B cell (primary cell): ENCODE data around the gene CLCC1.

ENCODE experiments used
- EZH2 ChIP-seq: IDR thresholded peaks from 2 replicates; pipeline ENCODE4 v1.6.1; 2012; ENCODE audit warnings: borderline replicate concordance, low read depth, mild to moderate bottlenecking, moderate library complexity, low read length; ENCODE audit not compliant: insufficient read depth, poor library complexity, severe bottlenecking
- TF ChIP-seq, protein P1 (sequence below): fragments of 200-600 bp; IDR thresholded peaks from one replicate; pipeline ENCODE4 v1.8.0; 2022; ENCODE audit warnings: antibody characterized with exemption, mild to moderate bottlenecking

DNA sequence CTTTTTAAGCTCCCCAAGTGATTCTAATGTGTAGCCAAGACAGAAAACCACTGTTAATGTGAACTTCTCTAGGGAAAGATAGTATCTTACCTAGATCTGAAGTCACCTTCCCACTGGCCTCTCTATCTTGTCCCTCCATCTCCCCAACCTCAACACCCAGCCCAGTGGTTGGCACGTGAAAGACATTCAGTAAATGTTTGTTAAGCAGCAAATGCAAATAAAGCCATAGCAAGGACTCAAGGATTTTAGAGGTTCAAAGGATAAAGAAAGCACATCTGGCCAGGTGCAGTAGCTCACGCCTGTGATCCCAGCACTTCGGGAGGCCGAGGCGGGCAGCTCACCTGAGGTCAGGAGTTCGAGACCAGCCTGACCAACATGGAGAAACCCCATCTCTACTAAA is 9.8 kb downstream of the CLCC1 start:
- TF ChIP-seq, protein P1, sequence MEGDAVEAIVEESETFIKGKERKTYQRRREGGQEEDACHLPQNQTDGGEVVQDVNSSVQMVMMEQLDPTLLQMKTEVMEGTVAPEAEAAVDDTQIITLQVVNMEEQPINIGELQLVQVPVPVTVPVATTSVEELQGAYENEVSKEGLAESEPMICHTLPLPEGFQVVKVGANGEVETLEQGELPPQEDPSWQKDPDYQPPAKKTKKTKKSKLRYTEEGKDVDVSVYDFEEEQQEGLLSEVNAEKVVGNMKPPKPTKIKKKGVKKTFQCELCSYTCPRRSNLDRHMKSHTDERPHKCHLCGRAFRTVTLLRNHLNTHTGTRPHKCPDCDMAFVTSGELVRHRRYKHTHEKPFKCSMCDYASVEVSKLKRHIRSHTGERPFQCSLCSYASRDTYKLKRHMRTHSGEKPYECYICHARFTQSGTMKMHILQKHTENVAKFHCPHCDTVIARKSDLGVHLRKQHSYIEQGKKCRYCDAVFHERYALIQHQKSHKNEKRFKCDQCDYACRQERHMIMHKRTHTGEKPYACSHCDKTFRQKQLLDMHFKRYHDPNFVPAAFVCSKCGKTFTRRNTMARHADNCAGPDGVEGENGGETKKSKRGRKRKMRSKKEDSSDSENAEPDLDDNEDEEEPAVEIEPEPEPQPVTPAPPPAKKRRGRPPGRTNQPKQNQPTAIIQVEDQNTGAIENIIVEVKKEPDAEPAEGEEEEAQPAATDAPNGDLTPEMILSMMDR: no peak
- TF ChIP-seq EZH2: no peak
